GM12873 (cell line): ENCODE data around the gene LIPE.

Experiments used
- CTCF ChIP-seq: IDR thresholded peaks from 2 replicates; pipeline ENCODE4 v1.5.1; 2012; ENCODE audit warnings: low read depth, mild to moderate bottlenecking, moderate library complexity, low read length, control low read depth; ENCODE audit not compliant: insufficient read depth; ENCODE audit errors: missing control alignments

The LIPE gene

DNA sequence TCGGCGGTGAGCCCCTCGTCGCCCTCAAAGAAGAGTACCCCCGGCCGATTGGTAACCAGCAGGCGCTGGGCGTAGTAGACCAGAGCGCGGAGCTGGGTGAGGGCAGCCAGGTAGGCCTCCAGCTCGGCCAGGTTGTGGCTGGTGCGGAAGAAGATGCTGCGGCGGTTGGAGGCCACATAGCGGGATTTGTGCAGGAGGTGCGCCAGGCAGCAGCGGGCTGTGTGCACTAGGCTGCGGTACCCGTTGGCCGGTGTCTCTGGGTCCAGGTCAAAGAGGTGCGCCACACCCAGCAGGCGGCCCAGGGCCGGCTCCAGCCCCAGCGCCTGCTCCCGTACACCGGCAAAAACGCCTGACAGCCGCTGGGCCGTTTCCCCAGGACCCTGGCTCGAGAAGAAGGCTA is 16.8 kb downstream of the LIPE start:
- TF ChIP-seq CTCF = no peak

GRCh38 chr19:42409477-42409876 is 17.7 kb downstream of the LIPE start:
- TF ChIP-seq CTCF = no peak

GRCh38 chr19:42407816-42408175 is 19.4 kb downstream of the LIPE start:
- TF ChIP-seq CTCF = no peak

GRCh38 chr19:42407085-42407815 is 19.9 kb downstream of the LIPE start:
- TF ChIP-seq CTCF = no peak

DNA sequence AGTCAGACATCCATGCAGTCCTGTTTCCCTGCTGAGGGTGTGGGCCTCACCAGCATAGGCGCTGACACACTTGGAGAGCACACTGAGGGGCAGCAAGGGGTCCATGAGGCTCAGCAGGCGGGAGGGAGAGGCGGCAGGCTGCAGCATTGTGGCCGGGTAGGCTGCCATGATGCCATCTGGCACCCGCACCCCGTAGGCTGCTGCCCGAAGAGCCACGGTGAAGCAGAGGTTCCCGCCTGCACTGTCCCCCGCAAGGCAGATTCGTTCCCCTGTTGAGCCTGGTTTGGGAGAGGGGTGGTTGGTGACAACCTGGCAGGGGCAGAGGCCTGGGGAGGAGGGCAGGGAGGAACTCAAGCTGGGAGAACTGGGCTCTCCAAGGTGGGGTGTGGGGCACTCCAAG is 21.1 kb downstream of the LIPE start:
- no peak for TF ChIP-seq CTCF

GRCh38 chr19:42403586-42403985 is 23.6 kb downstream of the LIPE start:
- TF ChIP-seq CTCF = no peak

GRCh38 chr19:42402376-42403116 is 24.6 kb downstream of the LIPE start:
- no peak for TF ChIP-seq CTCF
